ENCODE measurements around the gene CDK6.

GRCh38 chr7:92682903-92683539 is 153.4 kb downstream of the CDK6 start:
- no peak for TF ChIP-seq POLR2A (IDR thresholded peaks at IDR 0.05; ENCODE audit: low read depth, low read length)
- no peak for TF ChIP-seq POLR2AphosphoS5 (IDR thresholded peaks at IDR 0.05; ENCODE audit: low read depth, low read length)
- TF ChIP-seq TAF1 (IDR thresholded peaks at IDR 0.05; ENCODE audit: borderline replicate concordance, low read depth, low read length), result no peak
